GM12878 (cell line): ENCODE data around the gene SETD2. TPM values are rescaled to one million over a fixed set of nuclear protein-coding genes. Genes with fewer than 3 reads are reported as not detected.

ENCODE experiments used
- BACH1 ChIP-seq: fragments of 450-650 bp; IDR thresholded peaks from 2 replicates; pipeline ENCODE4 v1.6.1; 2017; ENCODE audit warnings: mild to moderate bottlenecking, borderline replicate concordance
- BHLHE40 ChIP-seq, 2 experiments: fragments of 450-650 bp in 1 of 2; IDR thresholded peaks; 2 replicates each; pipeline ENCODE4 v1.6.1; 2011 to 2017; ENCODE audit warnings: low read depth in 2 of 2, borderline replicate concordance in 1 of 2, improper control_type of control experiment in 1 of 2, low read length in 1 of 2, mild to moderate bottlenecking in 1 of 2
- BRCA1 ChIP-seq: IDR thresholded peaks from 2 replicates; pipeline ENCODE4 v1.6.1; 2011; ENCODE audit warnings: low read depth, low read length, improper control_type of control experiment
- CHD2 ChIP-seq: IDR thresholded peaks from 2 replicates; pipeline ENCODE4 v1.6.1; 2011; ENCODE audit warnings: low read depth, low read length, improper control_type of control experiment, borderline replicate concordance
- DPF2 ChIP-seq: fragments of 450-650 bp; IDR thresholded peaks from 2 replicates; pipeline ENCODE4 v1.6.1; 2017; ENCODE audit warnings: mild to moderate bottlenecking
- EP300 ChIP-seq, 2 experiments: fragments of 150-350 bp in 1 of 2; IDR thresholded peaks; 2 replicates each; pipeline ENCODE4 v1.6.1; 2011 to 2012; ENCODE audit warnings: low read depth in 2 of 2, low read length in 2 of 2, borderline replicate concordance in 1 of 2, improper control_type of control experiment in 1 of 2, inconsistent platforms in 1 of 2; ENCODE audit not compliant: control insufficient read depth in 1 of 2
- FOXM1 ChIP-seq: IDR thresholded peaks from 2 replicates; pipeline ENCODE4 v1.6.1; 2012; ENCODE audit warnings: low read depth, mild to moderate bottlenecking, inconsistent platforms, low read length, moderate library complexity
- GATAD2B ChIP-seq: fragments of 450-650 bp; conservative IDR thresholded peaks from 2 replicates; pipeline ENCODE4 v1.6.1; 2017; ENCODE audit warnings: low read depth, mild to moderate bottlenecking, moderate library complexity
- IRF4 ChIP-seq: IDR thresholded peaks from 2 replicates; pipeline ENCODE4 v1.6.1; 2011; ENCODE audit warnings: low read depth, low read length
- LARP7 ChIP-seq: fragments of 450-650 bp; IDR thresholded peaks from 2 replicates; pipeline ENCODE4 v1.6.1; 2017; ENCODE audit warnings: mild to moderate bottlenecking
- MTA2 ChIP-seq: fragments of 450-650 bp; IDR thresholded peaks from 2 replicates; pipeline ENCODE4 v1.6.1; 2016; ENCODE audit warnings: low read depth, mild to moderate bottlenecking, moderate library complexity
- MYB ChIP-seq: fragments of 150-350 bp; IDR thresholded peaks from 2 replicates; pipeline ENCODE4 v1.6.1; 2014; ENCODE audit warnings: mild to moderate bottlenecking, low read depth, low read length, borderline replicate concordance
- NBN ChIP-seq: fragments of 450-650 bp; IDR thresholded peaks from 2 replicates; pipeline ENCODE4 v1.6.1; 2016
- RAD21 ChIP-seq: IDR thresholded peaks from 2 replicates; pipeline ENCODE4 v1.6.1; 2011; ENCODE audit warnings: mild to moderate bottlenecking, low read depth, low read length, moderate library complexity; ENCODE audit not compliant: insufficient read depth
- RAD51 ChIP-seq: fragments of 450-650 bp; IDR thresholded peaks from 2 replicates; pipeline ENCODE4 v1.6.1; 2016; ENCODE audit warnings: moderate library complexity, mild to moderate bottlenecking, inconsistent platforms
- SP1 ChIP-seq: IDR thresholded peaks from one replicate; pipeline ENCODE4 v1.6.1; 2011; ENCODE audit warnings: low read depth, low read length
- STAT3 ChIP-seq: IDR thresholded peaks from 2 replicates; pipeline ENCODE4 v1.6.1; 2011; ENCODE audit warnings: low read depth, low read length, improper control_type of control experiment
- ZBED1 ChIP-seq: IDR thresholded peaks from 2 replicates; pipeline ENCODE4 v1.6.1; 2016; ENCODE audit warnings: borderline replicate concordance
- polyA plus RNA-seq, 11 experiments: library from polyadenylated mRNA; depleted of rRNA in 4 of 11; unstranded in 6 of 11; stranded (reverse) in 5 of 11; fragments of >200 nt; fragmentation: Nextera tagmentation in 4 of 11; fragmentation: Illumina TruSeq in 1 of 11; extraction: Ambion mirVana in 4 of 11; extraction: Trizol in 1 of 11; gene quantifications; 1 replicate in 1 of 11; 2 replicates in 10 of 11; pipeline versions ENCODE4 v1.2.1 to v1.2.3, GENCODE V29; 2011 to 2016; ENCODE audit warnings: inconsistent platforms in 2 of 11, missing spikeins in 2 of 11, low read depth in 1 of 11
- total RNA-seq, 4 experiments: library from RNA; depleted of rRNA in 3 of 4; stranded (reverse); fragments of >200 nt in 3 of 4; fragmentation: Illumina TruSeq in 1 of 4; extraction: Trizol in 1 of 4; gene quantifications; 2 replicates each; pipeline versions ENCODE4 v1.2.1 to v1.2.3, GENCODE V29; 2013 to 2021
- TF ChIP-seq, protein P1 (sequence below): IDR thresholded peaks from 2 replicates; pipeline ENCODE4 v1.6.1; 2011; ENCODE audit warnings: borderline replicate concordance, low read depth, mild to moderate bottlenecking, moderate library complexity, low read length; ENCODE audit not compliant: insufficient read depth, poor library complexity, severe bottlenecking
- TF ChIP-seq, protein P2 (sequence below): fragments of 450-650 bp; conservative IDR thresholded peaks from 2 replicates; pipeline ENCODE4 v1.6.1; 2017; ENCODE audit warnings: mild to moderate bottlenecking, moderate library complexity
- TF ChIP-seq, protein P3 (sequence below): fragments of 450-650 bp; IDR thresholded peaks from 2 replicates; pipeline ENCODE4 v1.6.1; 2016; ENCODE audit warnings: mild to moderate bottlenecking, moderate library complexity, borderline replicate concordance
- TF ChIP-seq, protein P4 (sequence below): IDR thresholded peaks from 2 replicates; pipeline ENCODE4 v1.6.1; 2012; ENCODE audit warnings: low read depth, low read length, improper control_type of control experiment

SETD2 gene
- total and polyA plus RNA-seq, 10 of the 15 experiments (the other 5 are each of a cell fraction or from before 2014, with no cell fraction given) = 8.4 to 44.9 (median 24.5) TPM

DNA sequence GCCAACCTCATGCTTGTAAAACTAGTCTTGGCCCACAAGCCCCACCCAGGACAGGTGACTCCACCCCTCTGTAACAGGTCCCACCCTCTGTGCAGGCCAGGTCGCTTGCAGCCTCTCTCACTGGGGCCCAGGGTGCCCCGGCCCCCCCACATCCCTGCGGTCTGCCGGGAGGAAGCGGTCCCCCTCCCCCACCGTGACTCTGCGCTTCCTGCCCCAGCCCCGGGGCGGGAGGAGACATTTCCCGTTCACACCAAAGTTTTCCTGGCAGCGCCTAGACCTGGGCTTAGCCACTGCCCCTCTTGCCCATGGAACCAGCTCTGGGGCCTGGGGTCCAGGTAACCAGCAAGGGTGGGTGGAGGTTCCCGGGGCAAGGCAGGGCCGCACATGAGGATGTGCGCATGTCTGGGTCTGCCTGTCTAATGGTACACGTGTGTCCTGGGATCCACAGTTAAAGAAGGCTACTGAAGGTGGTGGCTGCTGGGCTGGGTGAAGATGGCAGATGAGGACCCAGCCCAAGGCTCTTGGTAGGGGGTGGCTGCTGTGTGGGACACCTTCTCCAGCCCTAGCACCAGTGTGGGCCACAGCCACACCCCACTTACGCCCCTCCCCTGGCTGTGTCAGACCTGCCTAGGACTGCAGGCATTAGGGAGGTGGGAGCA is 176.0 kb downstream of the SETD2 start (continued):
- TF ChIP-seq, protein P1, sequence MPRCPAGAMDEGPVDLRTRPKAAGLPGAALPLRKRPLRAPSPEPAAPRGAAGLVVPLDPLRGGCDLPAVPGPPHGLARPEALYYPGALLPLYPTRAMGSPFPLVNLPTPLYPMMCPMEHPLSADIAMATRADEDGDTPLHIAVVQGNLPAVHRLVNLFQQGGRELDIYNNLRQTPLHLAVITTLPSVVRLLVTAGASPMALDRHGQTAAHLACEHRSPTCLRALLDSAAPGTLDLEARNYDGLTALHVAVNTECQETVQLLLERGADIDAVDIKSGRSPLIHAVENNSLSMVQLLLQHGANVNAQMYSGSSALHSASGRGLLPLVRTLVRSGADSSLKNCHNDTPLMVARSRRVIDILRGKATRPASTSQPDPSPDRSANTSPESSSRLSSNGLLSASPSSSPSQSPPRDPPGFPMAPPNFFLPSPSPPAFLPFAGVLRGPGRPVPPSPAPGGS = peak; percentile 31
- TF ChIP-seq ZBED1 (no peak; the same call in 1 of the 2 replicates), SP1 (peak; percentile 66), LARP7 (peak; percentile 34), MYB (no peak), GATAD2B (peak; percentile 74; the same call in 1 of the 2 replicates), MTA2 (0 out of 2 replicates have a peak, but pooled peaks have one; percentile 19), EP300 (IDR thresholded peaks at IDR 0.05; ENCODE audit: borderline replicate concordance in 1 of 2, control insufficient read depth in 1 of 2, low read depth in 2 of 2, low read length in 2 of 2) (0 out of 4 replicates have a peak, but pooled peaks of 1 of the 2 experiments have one; percentile 51), IRF4 (0 out of 2 replicates have a peak, but pooled peaks have one; percentile 8), CHD2 (peak; percentile 80; the same call in 1 of the 2 replicates), RAD21 (no peak), FOXM1 (no peak), BHLHE40 (IDR thresholded peaks at IDR 0.05; ENCODE audit: borderline replicate concordance in 1 of 2, low read depth in 2 of 2, low read length in 1 of 2) (peak in 1 of 2 experiments; percentile 32; a peak in 2 of 4 replicates), BRCA1 (no peak), BACH1 (peak; percentile 73), DPF2 (peak; percentile 81), STAT3 (no peak), NBN (peak; percentile 86), RAD51 (no peak)
- TF ChIP-seq, protein P2, sequence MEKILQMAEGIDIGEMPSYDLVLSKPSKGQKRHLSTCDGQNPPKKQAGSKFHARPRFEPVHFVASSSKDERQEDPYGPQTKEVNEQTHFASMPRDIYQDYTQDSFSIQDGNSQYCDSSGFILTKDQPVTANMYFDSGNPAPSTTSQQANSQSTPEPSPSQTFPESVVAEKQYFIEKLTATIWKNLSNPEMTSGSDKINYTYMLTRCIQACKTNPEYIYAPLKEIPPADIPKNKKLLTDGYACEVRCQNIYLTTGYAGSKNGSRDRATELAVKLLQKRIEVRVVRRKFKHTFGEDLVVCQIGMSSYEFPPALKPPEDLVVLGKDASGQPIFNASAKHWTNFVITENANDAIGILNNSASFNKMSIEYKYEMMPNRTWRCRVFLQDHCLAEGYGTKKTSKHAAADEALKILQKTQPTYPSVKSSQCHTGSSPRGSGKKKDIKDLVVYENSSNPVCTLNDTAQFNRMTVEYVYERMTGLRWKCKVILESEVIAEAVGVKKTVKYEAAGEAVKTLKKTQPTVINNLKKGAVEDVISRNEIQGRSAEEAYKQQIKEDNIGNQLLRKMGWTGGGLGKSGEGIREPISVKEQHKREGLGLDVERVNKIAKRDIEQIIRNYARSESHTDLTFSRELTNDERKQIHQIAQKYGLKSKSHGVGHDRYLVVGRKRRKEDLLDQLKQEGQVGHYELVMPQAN = 0 out of 2 replicates have a peak, but pooled peaks have one; percentile 19
- TF ChIP-seq, protein P3, sequence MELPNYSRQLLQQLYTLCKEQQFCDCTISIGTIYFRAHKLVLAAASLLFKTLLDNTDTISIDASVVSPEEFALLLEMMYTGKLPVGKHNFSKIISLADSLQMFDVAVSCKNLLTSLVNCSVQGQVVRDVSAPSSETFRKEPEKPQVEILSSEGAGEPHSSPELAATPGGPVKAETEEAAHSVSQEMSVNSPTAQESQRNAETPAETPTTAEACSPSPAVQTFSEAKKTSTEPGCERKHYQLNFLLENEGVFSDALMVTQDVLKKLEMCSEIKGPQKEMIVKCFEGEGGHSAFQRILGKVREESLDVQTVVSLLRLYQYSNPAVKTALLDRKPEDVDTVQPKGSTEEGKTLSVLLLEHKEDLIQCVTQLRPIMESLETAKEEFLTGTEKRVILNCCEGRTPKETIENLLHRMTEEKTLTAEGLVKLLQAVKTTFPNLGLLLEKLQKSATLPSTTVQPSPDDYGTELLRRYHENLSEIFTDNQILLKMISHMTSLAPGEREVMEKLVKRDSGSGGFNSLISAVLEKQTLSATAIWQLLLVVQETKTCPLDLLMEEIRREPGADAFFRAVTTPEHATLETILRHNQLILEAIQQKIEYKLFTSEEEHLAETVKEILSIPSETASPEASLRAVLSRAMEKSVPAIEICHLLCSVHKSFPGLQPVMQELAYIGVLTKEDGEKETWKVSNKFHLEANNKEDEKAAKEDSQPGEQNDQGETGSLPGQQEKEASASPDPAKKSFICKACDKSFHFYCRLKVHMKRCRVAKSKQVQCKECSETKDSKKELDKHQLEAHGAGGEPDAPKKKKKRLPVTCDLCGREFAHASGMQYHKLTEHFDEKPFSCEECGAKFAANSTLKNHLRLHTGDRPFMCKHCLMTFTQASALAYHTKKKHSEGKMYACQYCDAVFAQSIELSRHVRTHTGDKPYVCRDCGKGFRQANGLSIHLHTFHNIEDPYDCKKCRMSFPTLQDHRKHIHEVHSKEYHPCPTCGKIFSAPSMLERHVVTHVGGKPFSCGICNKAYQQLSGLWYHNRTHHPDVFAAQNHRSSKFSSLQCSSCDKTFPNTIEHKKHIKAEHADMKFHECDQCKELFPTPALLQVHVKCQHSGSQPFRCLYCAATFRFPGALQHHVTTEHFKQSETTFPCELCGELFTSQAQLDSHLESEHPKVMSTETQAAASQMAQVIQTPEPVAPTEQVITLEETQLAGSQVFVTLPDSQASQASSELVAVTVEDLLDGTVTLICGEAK = no peak; the same call in 1 of the 2 replicates
- TF ChIP-seq, protein P4, sequence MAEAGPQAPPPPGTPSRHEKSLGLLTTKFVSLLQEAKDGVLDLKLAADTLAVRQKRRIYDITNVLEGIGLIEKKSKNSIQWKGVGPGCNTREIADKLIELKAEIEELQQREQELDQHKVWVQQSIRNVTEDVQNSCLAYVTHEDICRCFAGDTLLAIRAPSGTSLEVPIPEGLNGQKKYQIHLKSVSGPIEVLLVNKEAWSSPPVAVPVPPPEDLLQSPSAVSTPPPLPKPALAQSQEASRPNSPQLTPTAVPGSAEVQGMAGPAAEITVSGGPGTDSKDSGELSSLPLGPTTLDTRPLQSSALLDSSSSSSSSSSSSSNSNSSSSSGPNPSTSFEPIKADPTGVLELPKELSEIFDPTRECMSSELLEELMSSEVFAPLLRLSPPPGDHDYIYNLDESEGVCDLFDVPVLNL = 0 out of 2 replicates have a peak, but pooled peaks have one; percentile 36
